ENCODE data around the gene JUN. TPM values are rescaled to one million over a fixed set of nuclear protein-coding genes. Genes with fewer than 3 reads are reported as not detected.

The JUN gene
- total RNA-seq, 1 experiment from 2014 or later = 74.7 TPM

DNA sequence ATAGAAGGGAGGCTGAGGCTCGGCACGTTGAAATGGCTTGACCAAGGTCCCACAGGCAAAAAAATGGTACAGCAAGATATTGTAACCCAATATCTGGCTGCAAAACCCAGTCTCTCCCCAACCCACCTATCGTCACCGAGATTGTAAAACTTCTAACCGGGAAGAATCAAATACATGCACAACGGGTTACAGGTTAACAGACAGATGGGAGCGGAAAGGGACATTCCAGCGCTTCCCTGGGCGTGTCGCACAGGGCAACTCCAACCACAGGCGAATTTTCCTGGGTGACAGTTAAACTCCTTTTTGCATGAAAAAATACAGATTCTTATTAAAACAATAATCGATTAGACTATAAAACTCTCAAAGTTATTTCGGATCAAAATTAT is 31.8 kb upstream of the JUN start:
- Histone ChIP-seq H3F3A (ENCODE audit: insufficient read depth, low read depth) (peaks cover 72% of the 10 kb centered on the region), H4K20me1 (ENCODE audit: insufficient read depth) (no peaks in the 10 kb centered on the region), H2AFZ (peak overlapping the region; percentile 65; the same call in 1 of the 2 replicates), H3K4me2 (peak overlapping the region; percentile 93), H3K27ac (peak overlapping the region; percentile 99), H3K79me2 (ENCODE audit: low read depth) (peaks cover 9% of the 10 kb centered on the region; the same call in 1 of the 2 replicates), H3K4me3 (peak overlapping the region; percentile 83), H3K27me3 (ENCODE audit: insufficient read depth, low read depth) (no peaks in the 10 kb centered on the region), H3K9me2 (ENCODE audit: insufficient read depth) (no peaks in the 10 kb centered on the region), H3K4me1 (replicated peaks; ENCODE audit: insufficient read depth) (peaks cover 67% of the 10 kb centered on the region), H3K36me3 (ENCODE audit: low read depth) (no peaks in the 10 kb centered on the region), H3K9me3 (ENCODE audit: insufficient read depth, low read depth) (peaks cover 6% of the 10 kb centered on the region; the same call in 1 of the 2 replicates)
- TF ChIP-seq, protein P1, sequence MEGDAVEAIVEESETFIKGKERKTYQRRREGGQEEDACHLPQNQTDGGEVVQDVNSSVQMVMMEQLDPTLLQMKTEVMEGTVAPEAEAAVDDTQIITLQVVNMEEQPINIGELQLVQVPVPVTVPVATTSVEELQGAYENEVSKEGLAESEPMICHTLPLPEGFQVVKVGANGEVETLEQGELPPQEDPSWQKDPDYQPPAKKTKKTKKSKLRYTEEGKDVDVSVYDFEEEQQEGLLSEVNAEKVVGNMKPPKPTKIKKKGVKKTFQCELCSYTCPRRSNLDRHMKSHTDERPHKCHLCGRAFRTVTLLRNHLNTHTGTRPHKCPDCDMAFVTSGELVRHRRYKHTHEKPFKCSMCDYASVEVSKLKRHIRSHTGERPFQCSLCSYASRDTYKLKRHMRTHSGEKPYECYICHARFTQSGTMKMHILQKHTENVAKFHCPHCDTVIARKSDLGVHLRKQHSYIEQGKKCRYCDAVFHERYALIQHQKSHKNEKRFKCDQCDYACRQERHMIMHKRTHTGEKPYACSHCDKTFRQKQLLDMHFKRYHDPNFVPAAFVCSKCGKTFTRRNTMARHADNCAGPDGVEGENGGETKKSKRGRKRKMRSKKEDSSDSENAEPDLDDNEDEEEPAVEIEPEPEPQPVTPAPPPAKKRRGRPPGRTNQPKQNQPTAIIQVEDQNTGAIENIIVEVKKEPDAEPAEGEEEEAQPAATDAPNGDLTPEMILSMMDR (conservative IDR thresholded peaks at IDR 0.05) = no peak
- TF ChIP-seq EZH2 (IDR thresholded peaks at IDR 0.05; ENCODE audit: low read depth) = no peak
- ChIA-PET CTCF (no interaction called here), POLR2A (ENCODE audit: unreplicated experiment) (interaction anchor here (0.6 to 0.8 kb wide), 5 partner anchors 21 to 480 kb away, joined by 3 to 9 read pairs (median 4); no protein-coding TSS in a partner anchor)
- DNase-seq = peak; percentile 59 to 81
- BruUV-seq (replicated peaks) = no TSS peak
- intact Hi-C loops (cut with micrococcal nuclease; ENCODE audit: unreplicated experiment) = loop anchor here (1.0 to 10.0 kb wide), 14 partner anchors 30 to 884 kb away; no protein-coding TSS in a partner anchor

DNA sequence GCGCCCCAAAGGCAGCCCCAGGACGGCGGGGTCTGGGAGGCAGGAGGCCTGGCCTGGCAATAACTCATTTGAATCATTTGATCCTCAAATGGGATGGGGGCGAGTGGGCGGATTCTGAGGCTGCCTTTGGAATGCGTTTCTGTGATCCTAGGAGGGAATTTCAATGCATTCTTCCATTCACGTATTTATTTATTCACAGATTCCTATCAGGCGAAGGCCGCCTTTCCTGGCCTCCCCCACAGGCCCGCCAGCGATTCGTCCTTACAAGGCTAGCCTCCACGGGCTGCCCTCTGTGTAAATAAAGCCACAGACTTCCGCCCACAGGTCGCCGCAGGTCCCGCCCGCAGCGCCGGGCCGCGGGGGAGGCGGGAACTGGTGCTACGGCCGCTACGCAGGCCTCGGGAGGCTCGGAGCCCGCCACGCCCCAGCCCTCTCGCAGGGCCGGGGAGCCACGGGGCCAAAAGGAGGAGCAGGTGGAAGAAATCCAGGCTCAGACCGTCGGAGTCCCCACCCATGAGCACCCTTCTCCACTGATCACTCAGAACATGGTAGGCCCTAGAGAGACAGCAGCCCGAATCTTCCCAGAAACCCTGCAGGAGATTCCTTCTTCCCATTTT is 31.3 kb upstream of the JUN start:
- CTCF ChIA-PET = no interaction called here
- H3K36me3 ChIP-seq (ENCODE audit: low read depth) = no peaks in the 10 kb centered on the region
- H3K79me2 ChIP-seq (ENCODE audit: low read depth) = peaks cover 9% of the 10 kb centered on the region; the same call in 1 of the 2 replicates
- peaks cover 72% of the 10 kb centered on the region for H3F3A ChIP-seq (ENCODE audit: insufficient read depth, low read depth)
- DNase-seq = peak; percentile 97
- BruUV-seq (replicated peaks) = no TSS peak
- POLR2A ChIA-PET (ENCODE audit: unreplicated experiment) = interaction anchor here (1.6 kb wide), 2 partner anchors 31 to 34 kb away, joined by 6 to 8 read pairs; partner anchors contain the start of gene JUN
- H3K27me3 ChIP-seq (ENCODE audit: insufficient read depth, low read depth) = no peaks in the 10 kb centered on the region
- H3K4me3 ChIP-seq = peak overlapping the region; percentile 83
- H3K9me2 ChIP-seq (ENCODE audit: insufficient read depth) = no peaks in the 10 kb centered on the region
- H3K27ac ChIP-seq = peak overlapping the region; percentile 99
- H2AFZ ChIP-seq = peak overlapping the region; percentile 55
- TF ChIP-seq, protein P1 (conservative IDR thresholded peaks at IDR 0.05) = no peak
- TF ChIP-seq EZH2 (IDR thresholded peaks at IDR 0.05; ENCODE audit: low read depth) = no peak
- peaks cover 7% of the 10 kb centered on the region; the same call in 1 of the 2 replicates for H3K9me3 ChIP-seq (ENCODE audit: insufficient read depth, low read depth)
- H3K4me2 ChIP-seq = peak overlapping the region; percentile 93
- H4K20me1 ChIP-seq (ENCODE audit: insufficient read depth) = no peaks in the 10 kb centered on the region
- peaks cover 67% of the 10 kb centered on the region for H3K4me1 ChIP-seq (replicated peaks; ENCODE audit: insufficient read depth)
- intact Hi-C loops (cut with micrococcal nuclease; ENCODE audit: unreplicated experiment) = loop anchor here (1.0 to 10.0 kb wide), 14 partner anchors 30 to 884 kb away; no protein-coding TSS in a partner anchor

- peak overlapping the region; percentile 55; the same call in 1 of the 2 replicates for H2AFZ ChIP-seq
- peak; percentile 86 to 89 for DNase-seq
These were observed 30.6 kb upstream of the JUN start for GRCh38 chr1:58814251-58815068.

More at GRCh38 chr1:58814251-58815068, 30.6 kb upstream of the JUN start:
- no peaks in the 10 kb centered on the region for H3K27me3 ChIP-seq (ENCODE audit: insufficient read depth, low read depth)
- H3K79me2 ChIP-seq (ENCODE audit: low read depth) = peaks cover 9% of the 10 kb centered on the region; the same call in 1 of the 2 replicates
- H3F3A ChIP-seq (ENCODE audit: insufficient read depth, low read depth) = peaks cover 72% of the 10 kb centered on the region
- BruUV-seq (replicated peaks) = TSS peak; percentile 83
- H4K20me1 ChIP-seq (ENCODE audit: insufficient read depth) = no peaks in the 10 kb centered on the region
- intact Hi-C loops (cut with micrococcal nuclease; ENCODE audit: unreplicated experiment) = loop anchor here (1.0 to 10.0 kb wide), 15 partner anchors 29 to 885 kb away; no protein-coding TSS in a partner anchor
- H3K9me3 ChIP-seq (ENCODE audit: insufficient read depth, low read depth) = peaks cover 7% of the 10 kb centered on the region; the same call in 1 of the 2 replicates
- H3K4me3 ChIP-seq = peak overlapping the region; percentile 83
- H3K4me1 ChIP-seq (replicated peaks; ENCODE audit: insufficient read depth) = peaks cover 67% of the 10 kb centered on the region
- H3K9me2 ChIP-seq (ENCODE audit: insufficient read depth) = no peaks in the 10 kb centered on the region
- POLR2A ChIA-PET (ENCODE audit: unreplicated experiment) = interaction anchor here (0.6 to 1.6 kb wide), 13 partner anchors 10 to 1106 kb away, joined by 3 to 15 read pairs (median 6); partner anchors contain the start of gene JUN
- peak overlapping the region; percentile 93 for H3K4me2 ChIP-seq
- no peaks in the 10 kb centered on the region for H3K36me3 ChIP-seq (ENCODE audit: low read depth)
- TF ChIP-seq, protein P1 (conservative IDR thresholded peaks at IDR 0.05) = no peak
- no peak for TF ChIP-seq EZH2 (IDR thresholded peaks at IDR 0.05; ENCODE audit: low read depth)
- peak overlapping the region; percentile 99 for H3K27ac ChIP-seq
- CTCF ChIA-PET = interaction anchor here (0.5 to 1.6 kb wide), 3 partner anchors 29 to 72 kb away, joined by 3 to 8 read pairs (median 5); partner anchors contain the start of gene JUN

Data from PC-9 (cell line).